C4-2B (cell line): ENCODE data around the gene TBXT.
"Not testable (repeated sequence)": the region's sequence is repeated elsewhere in the genome, so short reads cannot be mapped to it uniquely, and the experiment has no call there.

ENCODE experiments used
- H3K27ac ChIP-seq: fragments of 450-650 bp; 2 replicates; pipeline ENCODE4 v1.5.1; 2017
- CTCF ChIP-seq: fragments of 450-650 bp; conservative IDR thresholded peaks from 2 replicates; pipeline ENCODE4 v1.5.1; 2017; ENCODE audit warnings: mild to moderate bottlenecking
- ZFX ChIP-seq: fragments of 450-650 bp; IDR thresholded peaks from 2 replicates; pipeline ENCODE4 v1.6.1; 2017

The TBXT gene

GRCh38 chr6:166192136-166192535 lies 24.5 kb upstream of the TBXT start:
- TF ChIP-seq ZFX: no peak
- no peak for TF ChIP-seq CTCF
- H3K27ac ChIP-seq: no peak overlapping the region

GRCh38 chr6:166179704-166180103 lies 12.1 kb upstream of the TBXT start:
- TF ChIP-seq CTCF: no peak
- no peak for TF ChIP-seq ZFX
- H3K27ac ChIP-seq: no peak overlapping the region

- TF ChIP-seq CTCF: no peak
- no peak for TF ChIP-seq ZFX
- no peak overlapping the region for H3K27ac ChIP-seq
These were observed 8.5 kb upstream of the TBXT start for GRCh38 chr6:166176106-166176505.

- not testable (repeated sequence) for H3K27ac ChIP-seq
These were observed 7.4 kb upstream of the TBXT start for GRCh38 chr6:166175093-166175492.

GRCh38 chr6:166174031-166174430 lies 6.4 kb upstream of the TBXT start:
- no peak overlapping the region for H3K27ac ChIP-seq

GRCh38 chr6:166173281-166173951 lies 5.8 kb upstream of the TBXT start:
- H3K27ac ChIP-seq: no peak overlapping the region
- no peak for TF ChIP-seq CTCF
- TF ChIP-seq ZFX: no peak

More at GRCh38 chr6:166174031-166174430, 6.4 kb upstream of the TBXT start:
- TF ChIP-seq ZFX: no peak
- no peak for TF ChIP-seq CTCF

- no peak overlapping the region for H3K27ac ChIP-seq
- no peak for TF ChIP-seq CTCF
- TF ChIP-seq ZFX: no peak
These were observed 4.9 kb upstream of the TBXT start for GRCh38 chr6:166172546-166172945.
